HG02885 (cell line): ENCODE data around the gene GTPBP6.
"Not testable (repeated sequence)": the region's sequence is repeated elsewhere in the genome, so short reads cannot be mapped to it uniquely, and the experiment has no call there.

Experiments
- ATAC-seq: cut with Tn5 transposase; IDR thresholded peaks from one replicate; pipeline ENCODE4 v1.9.1; 2021; ENCODE audit warnings: mild to moderate bottlenecking; ENCODE audit not compliant: unreplicated experiment, poor library complexity

The GTPBP6 gene

DNA sequence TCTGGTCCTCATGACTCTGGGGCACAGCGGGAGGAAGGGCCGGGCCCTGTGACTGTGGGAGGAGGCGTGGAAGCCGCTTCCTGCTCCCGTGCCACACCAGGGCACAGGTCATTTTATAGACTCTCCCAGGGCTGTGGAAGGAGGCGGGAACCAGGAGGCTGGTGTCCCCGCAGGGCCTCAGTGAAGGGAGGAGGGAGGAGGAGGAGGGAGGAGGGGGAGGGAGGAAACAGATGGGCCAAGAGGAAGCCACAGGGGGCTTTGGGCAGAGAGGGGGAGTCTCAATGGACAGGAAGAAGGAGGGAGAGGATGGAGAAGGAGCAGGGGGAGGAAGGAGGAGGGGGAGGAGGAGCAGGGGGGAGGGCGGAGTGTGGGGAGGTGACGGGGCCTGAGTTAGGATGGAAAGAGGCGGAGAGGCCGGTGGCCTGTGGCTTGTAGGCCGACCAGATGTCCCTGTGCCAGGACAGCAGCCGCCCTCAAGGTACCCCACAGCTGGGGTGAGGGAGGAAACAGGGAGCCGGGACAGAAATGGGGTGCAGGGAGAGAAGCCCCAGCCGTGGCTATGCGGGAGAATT, 43.6 kb downstream of the GTPBP6 start:
- no peak for ATAC-seq

DNA sequence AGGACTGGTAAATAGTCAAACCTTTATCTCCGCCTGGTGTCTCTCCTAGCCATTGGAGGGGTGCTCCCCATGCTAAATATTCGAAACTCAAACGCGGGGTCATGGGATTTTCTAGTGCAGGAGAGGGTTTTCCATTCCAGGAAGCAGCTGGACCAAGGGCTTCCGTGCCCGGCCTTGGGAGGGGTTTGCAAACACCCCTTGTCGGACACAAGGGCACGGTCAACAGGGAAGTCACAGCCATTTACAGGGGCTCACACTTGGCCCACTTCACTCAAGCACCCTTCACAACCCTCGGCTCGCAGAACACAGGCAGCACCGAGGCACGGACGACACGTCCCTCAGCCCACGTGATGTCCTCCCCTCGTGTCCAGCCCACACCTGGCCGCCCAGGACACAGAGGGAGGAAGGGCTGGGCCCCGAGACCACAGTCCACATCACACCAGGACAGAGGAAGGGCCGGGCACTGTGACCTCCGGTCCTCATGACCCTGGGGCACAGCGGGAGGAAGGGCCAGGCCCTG, 47.7 kb downstream of the GTPBP6 start:
- ATAC-seq = no peak

DNA sequence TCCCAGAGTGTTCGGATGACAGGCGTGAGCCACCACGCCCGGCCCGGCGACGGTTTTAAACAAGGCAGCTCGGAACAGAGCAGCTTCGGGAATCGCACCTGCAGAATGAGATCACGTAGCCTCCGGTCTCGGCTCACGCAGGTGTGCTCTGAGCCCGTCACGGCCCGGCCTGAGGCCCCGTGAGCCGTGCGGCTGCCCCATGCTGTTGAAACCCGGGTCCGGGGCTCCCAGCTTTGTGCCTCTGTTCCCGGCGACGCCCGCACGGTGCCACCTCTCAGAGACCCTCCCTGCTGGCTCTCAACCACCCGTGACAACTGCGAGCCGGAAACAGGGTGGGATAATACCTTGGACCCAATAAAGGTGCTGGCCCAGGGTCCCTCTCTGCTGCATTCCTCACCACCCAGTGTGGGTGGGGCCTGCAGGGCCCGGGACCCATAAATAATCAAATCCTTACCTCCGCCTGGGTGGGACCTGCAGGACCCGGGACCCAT, 50.8 kb downstream of the GTPBP6 start:
- no peak for ATAC-seq

DNA sequence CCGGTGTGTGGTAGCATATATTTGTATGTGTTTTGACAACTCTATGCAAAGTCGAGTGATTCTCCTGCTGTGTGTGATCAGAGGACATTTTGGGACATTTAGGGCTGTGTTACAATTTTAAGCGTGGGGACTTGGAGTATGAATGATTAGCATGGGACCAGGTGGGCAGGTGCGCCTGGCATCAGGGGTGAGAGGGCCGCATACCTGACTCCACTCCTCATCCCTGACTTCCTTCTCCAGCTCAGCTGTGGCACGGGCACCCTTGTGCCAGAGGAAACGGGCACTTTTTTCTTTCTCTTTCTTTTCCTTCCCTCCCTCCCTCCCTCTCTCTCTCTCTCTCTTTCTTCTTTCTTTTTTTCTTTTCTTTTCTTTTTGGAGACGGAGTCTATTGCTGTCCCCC, 53.1 kb downstream of the GTPBP6 start:
- no peak for ATAC-seq

DNA sequence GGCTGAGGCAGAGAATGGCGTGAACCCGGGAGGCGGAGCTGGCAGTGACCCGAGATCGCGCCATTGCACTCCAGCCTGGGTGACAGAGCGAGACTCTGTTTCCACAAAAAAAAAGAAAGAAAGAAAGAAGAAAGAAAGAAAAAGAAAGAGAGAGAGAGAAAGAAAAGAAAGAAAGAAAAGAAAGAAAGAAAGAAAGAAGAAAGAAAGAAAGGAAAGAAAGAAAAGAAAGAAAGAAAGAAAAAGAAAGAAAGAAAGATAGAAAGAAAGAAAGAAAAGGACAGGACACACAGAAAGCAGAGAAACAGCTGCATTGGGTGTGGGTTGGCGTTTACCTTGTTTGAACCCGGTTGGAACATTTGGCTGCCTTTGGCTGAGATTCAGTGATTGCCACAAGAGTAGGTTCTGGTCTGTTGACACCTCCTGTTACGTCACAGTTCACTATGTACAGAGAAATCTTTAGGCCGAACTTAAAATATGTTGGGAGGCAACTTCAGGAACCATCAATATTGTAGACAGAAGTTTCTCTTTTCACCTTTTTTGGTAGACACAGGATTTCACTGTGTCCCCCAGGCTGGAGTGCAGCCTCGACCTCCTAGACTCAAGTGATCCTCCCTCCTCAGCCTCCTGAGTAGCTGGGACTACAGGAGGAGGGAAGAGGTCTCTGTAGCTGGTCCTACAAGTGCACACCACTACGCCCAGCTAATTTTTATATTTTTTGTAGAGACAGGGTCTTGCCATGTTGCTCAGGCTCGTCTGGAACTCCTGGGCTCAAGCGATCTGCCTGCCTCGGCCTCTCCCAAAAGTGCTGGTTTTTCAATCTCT, 53.8 kb downstream of the GTPBP6 start:
- no peak for ATAC-seq

DNA sequence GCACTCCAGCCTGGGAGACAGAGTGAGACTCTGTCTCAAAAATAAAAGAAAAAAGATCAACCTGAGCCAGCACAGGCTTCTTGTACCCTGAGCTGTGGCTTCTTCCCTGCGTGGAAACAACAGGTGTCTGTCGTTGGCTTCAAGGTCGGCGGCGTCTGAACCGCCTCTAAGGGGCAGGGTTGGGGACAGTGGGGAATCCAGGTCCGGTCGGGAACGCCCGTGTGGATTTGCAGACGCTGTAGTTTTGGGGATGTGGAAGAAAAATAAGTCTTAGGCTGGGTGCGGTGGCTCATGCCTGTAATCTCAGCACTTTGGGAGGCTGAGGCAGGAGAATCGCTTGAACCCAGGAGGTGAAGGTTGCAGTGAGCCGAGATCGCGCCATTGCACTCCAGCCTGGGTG, 54.6 kb downstream of the GTPBP6 start:
- not testable (repeated sequence) for ATAC-seq

DNA sequence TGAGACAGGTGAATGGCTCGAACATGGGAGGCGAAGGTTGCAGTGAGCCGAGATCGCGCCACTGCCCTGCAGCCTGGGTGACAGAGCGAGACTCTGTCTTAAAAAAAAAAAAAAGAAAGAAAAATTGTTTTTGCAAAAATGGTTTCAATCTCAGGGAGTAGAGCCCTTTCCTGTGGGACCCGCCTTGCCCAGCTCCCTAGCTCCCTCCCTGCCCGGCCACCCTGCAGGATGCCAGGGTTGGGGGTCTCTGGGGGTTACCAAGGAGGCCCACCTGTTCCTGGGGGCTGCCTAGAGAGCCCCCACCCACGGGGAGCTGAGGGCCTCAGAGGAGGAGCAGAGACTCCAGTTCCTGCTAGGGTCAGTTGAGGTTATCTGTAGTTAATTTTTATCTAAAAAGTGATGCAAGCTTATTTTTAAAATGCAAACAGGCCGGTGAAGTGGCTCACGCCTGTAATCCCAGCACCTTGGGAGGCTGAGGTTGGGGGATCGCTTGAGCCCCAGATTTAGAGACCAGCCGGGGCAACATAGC, 56.2 kb downstream of the GTPBP6 start:
- ATAC-seq = no peak

DNA sequence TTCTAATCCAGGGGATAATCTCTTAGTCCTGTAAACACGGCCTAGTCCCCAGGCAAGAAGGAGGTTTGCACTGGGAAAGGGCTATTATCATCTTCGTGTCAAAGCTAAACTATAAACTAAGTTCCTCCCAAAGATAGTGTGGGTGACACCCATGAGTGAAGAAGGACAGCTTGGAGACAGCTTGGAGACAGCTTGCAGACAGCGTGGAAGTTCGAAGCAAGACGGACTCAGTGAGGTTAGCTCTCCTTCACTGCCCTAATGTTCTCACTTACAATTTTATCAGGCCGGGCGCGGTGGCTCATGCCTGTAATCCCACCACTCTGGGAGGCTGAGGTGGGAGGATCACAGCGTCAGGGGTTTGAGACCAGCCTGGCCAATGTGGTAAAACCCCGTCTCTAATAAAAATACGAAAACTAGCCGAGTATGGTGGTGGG, 56.7 kb downstream of the GTPBP6 start:
- ATAC-seq = no peak

DNA sequence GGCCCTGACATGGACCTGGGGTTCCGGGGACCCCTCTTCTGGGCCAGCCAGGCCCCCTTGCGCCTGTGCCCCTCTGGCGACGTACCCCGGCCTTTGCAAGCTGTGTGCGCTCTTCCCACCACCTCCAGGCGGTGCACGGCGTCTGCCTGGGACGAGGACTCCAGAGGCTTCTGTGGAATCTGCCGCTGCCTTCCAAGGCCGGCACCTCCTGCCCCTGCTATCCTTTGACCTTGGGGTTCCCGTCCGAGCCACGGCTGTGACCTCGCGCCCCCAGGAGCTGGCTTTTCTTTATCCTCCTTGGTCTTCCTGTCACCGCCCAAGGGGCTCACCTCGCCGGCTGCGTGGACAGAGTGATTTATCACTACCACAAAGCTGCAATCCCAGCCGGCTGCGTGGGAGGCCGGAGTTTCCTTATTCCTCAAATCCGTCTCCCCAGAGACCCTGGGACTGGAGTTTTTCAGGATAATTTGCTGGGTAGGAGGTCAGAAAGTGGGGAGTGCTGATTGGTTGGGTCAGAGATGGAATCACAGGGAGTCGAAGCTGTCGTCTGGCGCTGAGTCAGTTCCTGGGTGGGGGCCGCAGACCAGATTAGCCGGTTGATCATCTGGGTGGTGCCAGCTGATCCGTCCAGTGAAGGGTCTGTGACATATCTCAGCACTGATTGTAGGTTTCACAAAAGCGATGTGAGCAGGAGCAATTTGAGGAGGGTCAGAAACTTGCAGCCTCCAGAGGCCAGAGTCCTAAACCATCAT, 57.3 kb downstream of the GTPBP6 start:
- no peak for ATAC-seq

DNA sequence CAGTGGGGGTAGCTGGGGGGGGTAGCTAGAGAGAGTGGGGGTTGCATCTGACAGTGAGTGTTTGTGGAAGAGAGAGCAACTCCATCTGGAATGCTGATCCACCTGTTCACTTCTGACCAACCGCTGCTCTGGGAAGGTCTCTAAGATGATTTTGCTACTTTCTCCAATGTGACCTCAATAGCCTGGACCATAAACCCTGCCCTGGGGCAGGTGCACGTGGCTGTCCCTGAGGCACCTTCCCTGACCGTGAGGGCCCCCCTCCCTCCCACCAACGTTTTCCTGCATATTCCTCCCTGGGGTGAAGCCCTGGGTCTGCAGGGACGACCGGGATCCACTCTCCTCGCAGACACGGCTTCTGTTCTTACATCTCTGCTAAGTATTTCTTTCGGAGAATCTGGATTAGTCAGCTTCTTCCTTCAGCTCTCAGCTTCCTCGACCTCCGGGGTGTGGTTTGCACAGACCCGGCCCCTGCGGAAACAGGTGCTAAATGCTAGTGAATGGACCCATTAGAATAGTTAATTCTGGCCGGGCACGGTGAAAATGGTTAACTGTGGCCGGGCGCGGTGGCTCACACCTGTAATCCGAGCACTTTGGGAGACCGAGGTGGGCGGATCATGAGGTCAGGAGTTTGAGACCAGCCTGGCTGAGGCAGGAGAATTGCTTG, 58.8 kb downstream of the GTPBP6 start:
- no peak for ATAC-seq

DNA sequence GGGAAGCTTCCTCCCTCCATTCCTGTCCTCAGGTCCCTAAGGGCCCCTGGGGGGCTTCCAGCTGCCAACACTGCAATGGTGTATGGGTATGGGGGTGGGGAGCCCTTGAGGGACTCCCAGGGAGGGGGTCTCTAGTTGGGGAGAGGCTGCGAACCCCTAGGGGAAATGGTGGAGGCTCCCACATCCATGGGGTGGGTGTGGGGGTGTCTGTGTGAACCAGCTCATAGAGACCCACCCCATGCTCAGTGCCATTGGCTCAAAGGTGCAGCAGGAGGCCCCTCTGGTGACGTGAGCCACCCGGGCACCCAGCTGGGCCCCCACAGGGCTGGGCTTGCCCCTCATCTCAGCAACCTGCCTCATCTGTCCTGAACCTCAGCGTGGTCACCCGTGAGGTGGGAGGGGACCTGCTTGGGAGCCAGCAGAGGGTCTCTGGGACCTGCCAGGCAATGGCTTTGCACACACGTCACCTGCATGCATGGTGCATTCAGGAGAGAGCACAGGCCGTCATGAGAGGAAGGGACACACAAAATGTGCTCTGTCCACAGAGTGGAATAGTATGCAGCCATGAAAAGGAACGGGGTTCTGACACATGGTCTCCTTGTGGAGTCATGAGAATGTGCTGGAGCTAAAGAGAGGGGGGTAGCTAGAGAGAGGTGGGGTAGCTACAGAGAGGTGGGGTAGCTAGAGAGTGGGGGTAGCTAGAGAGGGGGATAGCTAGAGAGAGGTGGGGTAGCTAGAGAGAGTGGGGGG, 60.1 kb downstream of the GTPBP6 start:
- no peak for ATAC-seq

DNA sequence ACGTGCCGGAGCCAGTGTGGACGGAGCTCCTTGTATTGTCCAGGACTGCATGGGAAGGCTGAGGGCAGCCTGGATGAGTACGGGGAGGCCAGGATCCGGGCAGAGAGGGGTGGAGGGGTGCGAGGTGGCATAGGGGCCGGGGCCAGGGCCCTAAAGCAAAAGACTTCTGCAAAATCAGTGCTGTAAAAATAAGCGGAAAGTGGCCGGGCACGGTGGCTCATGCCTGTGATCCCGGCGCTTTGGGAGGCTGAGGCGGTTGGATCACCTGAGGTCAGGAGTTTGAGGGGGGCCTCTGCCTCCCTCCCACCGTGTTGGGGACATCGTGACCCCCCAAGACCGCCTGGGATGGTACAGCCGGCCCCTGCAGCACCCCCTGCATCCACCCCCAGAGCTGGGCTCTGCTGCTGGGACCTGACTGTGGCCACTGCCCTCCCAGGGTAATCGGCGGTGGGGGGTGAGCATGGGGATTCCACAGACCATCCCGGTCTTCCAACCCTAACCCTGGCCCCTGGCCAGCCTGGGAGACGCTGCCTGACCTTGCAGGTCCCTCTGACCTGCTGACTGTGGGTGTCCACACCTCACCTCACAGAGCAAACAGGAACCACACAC, 60.8 kb downstream of the GTPBP6 start:
- ATAC-seq = no peak

DNA sequence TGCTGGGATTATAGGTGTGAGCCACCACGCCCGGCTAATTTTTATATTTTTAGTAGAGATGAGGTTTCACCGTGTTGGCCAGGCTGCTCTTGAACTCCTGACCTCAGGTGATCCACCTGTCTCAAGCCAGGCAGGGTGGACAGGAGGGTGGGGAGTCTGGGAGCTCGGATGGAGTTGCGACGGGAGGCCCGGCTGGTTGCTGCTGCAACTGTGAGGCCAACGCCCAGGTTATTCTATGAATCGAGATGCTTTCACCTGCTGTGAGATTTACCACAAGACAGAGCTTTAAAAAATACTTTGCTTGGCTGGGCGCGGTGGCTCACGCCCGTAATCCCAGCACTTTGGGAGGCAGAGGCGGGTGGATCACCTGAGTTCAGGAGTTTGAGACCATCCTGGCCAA, 61.5 kb downstream of the GTPBP6 start:
- ATAC-seq = not testable (repeated sequence)

DNA sequence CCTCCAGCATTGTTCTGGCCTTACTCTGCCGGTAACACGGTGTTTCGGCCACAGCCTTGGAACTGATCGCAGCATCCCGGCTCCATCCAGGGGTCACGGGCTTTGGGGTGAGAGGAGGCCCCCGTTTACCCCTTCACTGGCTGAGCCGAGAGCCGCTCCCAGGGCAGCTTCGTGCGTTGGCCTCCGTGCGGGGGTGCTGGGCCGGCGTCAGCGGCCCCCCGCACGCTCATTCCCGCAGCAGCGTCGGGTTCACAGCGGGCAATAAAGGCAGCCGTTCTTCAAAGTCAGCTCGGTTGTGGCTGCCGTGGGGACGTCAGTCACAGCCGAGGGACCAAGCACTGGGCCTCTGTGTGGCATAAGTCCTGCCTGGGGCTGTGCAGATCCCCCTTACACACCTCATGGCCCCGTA, 62.7 kb downstream of the GTPBP6 start:
- no peak for ATAC-seq
